ENCODE data around the gene COX18. TPM values are rescaled to one million over a fixed set of nuclear protein-coding genes. Genes with fewer than 3 reads are reported as not detected.

COX18 gene
- polyA plus RNA-seq, 1 donor (not counting 4 experiments of a cell fraction or from before 2014, with no cell fraction given) = 11.4 TPM

- Histone ChIP-seq H3K9me3 (ENCODE audit: control insufficient read depth, low read depth, low read length) (no peaks in the 10 kb centered on the region), H3K36me3 (ENCODE audit: control insufficient read depth in 2 of 2, extremely low read depth in 1 of 2, insufficient read depth in 2 of 2, low read length in 2 of 2) (no peaks in the 10 kb centered on the region), H3K79me2 (ENCODE audit: control insufficient read depth, insufficient read depth, low read length) (no peaks in the 10 kb centered on the region), H3K9me1 (ENCODE audit: control insufficient read depth, extremely low read depth, insufficient read depth, low read length) (no peaks in the 10 kb centered on the region), H3K9ac (ENCODE audit: control insufficient read depth, extremely low read depth, insufficient read depth, low read length) (no peak overlapping the region), H3K4me1 (ENCODE audit: control insufficient read depth, extremely low read depth, insufficient read depth, low read length) (no peaks in the 10 kb centered on the region), H3K27me3 (ENCODE audit: control insufficient read depth, extremely low read depth, insufficient read depth, low read length) (no peaks in the 10 kb centered on the region), H3K4me2 (ENCODE audit: control insufficient read depth, extremely low read depth, insufficient read depth, low read depth, low read length) (no peak overlapping the region), H2AFZ (ENCODE audit: control insufficient read depth, low read length) (no peak overlapping the region), H4K20me1 (ENCODE audit: control insufficient read depth, extremely low read depth, insufficient read depth, low read length) (no peaks in the 10 kb centered on the region), H3K4me3 (ENCODE audit: control insufficient read depth in 2 of 3, extremely low read depth in 1 of 3, insufficient read depth in 2 of 3, low read depth in 1 of 3, low read length in 3 of 3) (no peak overlapping the region), H3K27ac (ENCODE audit: control insufficient read depth, insufficient read depth, low read length) (no peak overlapping the region)
- FAIRE-seq (no peak), DNase-seq (ENCODE audit: low read depth, low spot score) (no peak)
- TF ChIP-seq CTCF (optimal IDR thresholded peaks at IDR 0.05 in 1 of 3, IDR thresholded peaks at IDR 0.05 in 1 of 3, conservative IDR thresholded peaks at IDR 0.05 in 1 of 3; ENCODE audit: extremely low read depth in 1 of 3, insufficient read depth in 2 of 3, low read length in 3 of 3) (no peak), EZH2 (IDR thresholded peaks at IDR 0.05; ENCODE audit: low read length) (no peak)
- dilution Hi-C loops (cut with MboI; ENCODE audit: extremely low pct_ligation_motif_present, low sequenced_read_pairs) = no loop called here
These were observed 32.5 kb downstream of the COX18 start for GRCh38 chr4:73037057-73037456.

GRCh38 chr4:73036123-73036522 is 33.4 kb downstream of the COX18 start:
- Histone ChIP-seq H3K4me3 (ENCODE audit: control insufficient read depth in 2 of 3, extremely low read depth in 1 of 3, insufficient read depth in 2 of 3, low read depth in 1 of 3, low read length in 3 of 3) (no peak overlapping the region), H3K9ac (ENCODE audit: control insufficient read depth, extremely low read depth, insufficient read depth, low read length) (no peak overlapping the region), H3K4me2 (ENCODE audit: control insufficient read depth, extremely low read depth, insufficient read depth, low read depth, low read length) (no peak overlapping the region), H2AFZ (ENCODE audit: control insufficient read depth, low read length) (no peak overlapping the region), H4K20me1 (ENCODE audit: control insufficient read depth, extremely low read depth, insufficient read depth, low read length) (no peaks in the 10 kb centered on the region), H3K27me3 (ENCODE audit: control insufficient read depth, extremely low read depth, insufficient read depth, low read length) (no peaks in the 10 kb centered on the region), H3K4me1 (ENCODE audit: control insufficient read depth, extremely low read depth, insufficient read depth, low read length) (no peaks in the 10 kb centered on the region), H3K79me2 (ENCODE audit: control insufficient read depth, insufficient read depth, low read length) (no peaks in the 10 kb centered on the region), H3K9me3 (ENCODE audit: control insufficient read depth, low read depth, low read length) (no peaks in the 10 kb centered on the region), H3K27ac (ENCODE audit: control insufficient read depth, insufficient read depth, low read length) (no peak overlapping the region), H3K36me3 (ENCODE audit: control insufficient read depth in 2 of 2, extremely low read depth in 1 of 2, insufficient read depth in 2 of 2, low read length in 2 of 2) (no peaks in the 10 kb centered on the region), H3K9me1 (ENCODE audit: control insufficient read depth, extremely low read depth, insufficient read depth, low read length) (no peaks in the 10 kb centered on the region)
- TF ChIP-seq EZH2 (IDR thresholded peaks at IDR 0.05; ENCODE audit: low read length) (no peak), CTCF (optimal IDR thresholded peaks at IDR 0.05 in 1 of 3, IDR thresholded peaks at IDR 0.05 in 1 of 3, conservative IDR thresholded peaks at IDR 0.05 in 1 of 3; ENCODE audit: extremely low read depth in 1 of 3, insufficient read depth in 2 of 3, low read length in 3 of 3) (no peak)
- FAIRE-seq = no peak
- dilution Hi-C loops (cut with MboI; ENCODE audit: extremely low pct_ligation_motif_present, low sequenced_read_pairs) = no loop called here
- DNase-seq (ENCODE audit: low read depth, low spot score) = no peak

All from keratinocyte (primary cell).